PC-3 (cell line): Measurements from ENCODE around the gene XPNPEP3. TPM values are rescaled to one million over a fixed set of nuclear protein-coding genes. Genes with fewer than 3 reads are reported as not detected.

Experiments used
- ATAC-seq: fragments of 200-7000 bp; cut with Tn5 transposase; 2 replicates; pipeline ENCODE4 v1.9.1; 2020; ENCODE audit warnings: mild to moderate bottlenecking, moderate library complexity
- BruUV-seq: library from RNA; stranded (reverse); fragments of 400-500 nt; replicated peaks from 2 replicates; lab custom pipeline; 2021; lab: Mats Ljungman, UMichigan
- CTCF ChIA-PET: fragments of 300-600 bp; sonication (Branson Sonifier 250); formaldehyde crosslinking; loops from one replicate; lab custom pipeline; 2022; ENCODE audit warnings: antibody characterized with exemption; lab: Charles Lee
- POLR2A ChIA-PET: fragments of 300-600 bp; sonication (Branson Sonifier 250); formaldehyde crosslinking; loops from one replicate; lab custom pipeline; 2022; ENCODE audit warnings: antibody characterized with exemption; ENCODE audit not compliant: unreplicated experiment; lab: Charles Lee
- DNase-seq: peaks from one replicate; pipeline ENCODE4 v3.0.0-alpha.2; 2015
- H2AFZ ChIP-seq: fragments of 300-600 bp; sonication (generic); 2 replicates; pipeline ENCODE4 v1.6.0; 2016; ENCODE audit warnings: antibody characterized with exemption, low read length
- H3F3A ChIP-seq: fragments of 300-600 bp; sonication (generic); one replicate; pipeline ENCODE4 v1.6.0; 2017; ENCODE audit warnings: antibody characterized with exemption, low read length, control low read depth, mild to moderate bottlenecking; ENCODE audit not compliant: unreplicated experiment
- H3K27ac ChIP-seq: fragments of 300-600 bp; sonication (generic); 2 replicates; pipeline ENCODE4 v1.5.1; 2016; ENCODE audit warnings: mild to moderate bottlenecking, low read length
- H3K27me3 ChIP-seq: fragments of 300-600 bp; sonication (generic); 2 replicates; pipeline ENCODE4 v1.6.1; 2016; ENCODE audit warnings: low read length, mixed read lengths
- H3K36me3 ChIP-seq: fragments of 300-600 bp; sonication (generic); 2 replicates; pipeline ENCODE4 v1.6.1; 2016; ENCODE audit warnings: low read depth, mixed run types, low read length, mixed read lengths
- H3K4me1 ChIP-seq: fragments of 300-600 bp; sonication (generic); 2 replicates; pipeline ENCODE4 v1.5.1; 2016; ENCODE audit warnings: low read length; ENCODE audit not compliant: insufficient read depth
- H3K4me2 ChIP-seq: fragments of 300-600 bp; sonication (generic); 2 replicates; pipeline ENCODE4 v1.6.0; 2016; ENCODE audit warnings: low read length
- H3K4me3 ChIP-seq: fragments of 300-600 bp; sonication (generic); 2 replicates; pipeline ENCODE4 v1.5.1; 2016; ENCODE audit warnings: mild to moderate bottlenecking, low read length, mixed read lengths
- H3K79me2 ChIP-seq: fragments of 300-600 bp; sonication (generic); 2 replicates; pipeline ENCODE4 v1.6.1; 2017; ENCODE audit warnings: low read length, mixed read lengths
- H3K9ac ChIP-seq: fragments of 300-600 bp; sonication (generic); 2 replicates; pipeline ENCODE4 v1.6.0; 2016; ENCODE audit warnings: mild to moderate bottlenecking, low read length
- H3K9me2 ChIP-seq: fragments of 300-600 bp; sonication (generic); replicated peaks from 2 replicates; pipeline ENCODE4 v1.6.1; 2016; ENCODE audit warnings: mixed run types, low read length, mixed read lengths
- H3K9me3 ChIP-seq: fragments of 300-600 bp; sonication (generic); 2 replicates; pipeline ENCODE4 v1.6.1; 2016; ENCODE audit warnings: low read length, mixed read lengths
- H4K20me1 ChIP-seq: fragments of 300-600 bp; sonication (generic); 2 replicates; pipeline ENCODE4 v1.6.1; 2016; ENCODE audit warnings: low read length, mixed read lengths
- CTCF ChIP-seq: fragments of 300-600 bp; sonication (generic); conservative IDR thresholded peaks from 2 replicates; pipeline ENCODE4 v1.5.1; 2017; ENCODE audit warnings: antibody characterized with exemption, low read depth, mild to moderate bottlenecking, low read length
- EZH2 ChIP-seq: fragments of 300-600 bp; sonication (generic); IDR thresholded peaks from one replicate; pipeline ENCODE4 v1.6.1; 2017; ENCODE audit warnings: antibody characterized with exemption, mild to moderate bottlenecking, low read length; ENCODE audit not compliant: unreplicated experiment
- EZH2phosphoT487 ChIP-seq: fragments of 300-600 bp; sonication (generic); IDR thresholded peaks from 2 replicates; pipeline ENCODE4 v1.6.1; 2018; ENCODE audit warnings: mild to moderate bottlenecking, antibody characterized with exemption, low read length, borderline replicate concordance
- intact Hi-C: fragments of 100-400 bp; cut with micrococcal nuclease; formaldehyde crosslinking; loops from 2 replicates; pipeline ENCODE4 v1.9.0; 2023
- total RNA-seq: library from RNA; depleted of rRNA; stranded (reverse); fragments of >200 nt; gene quantifications from 2 replicates; pipeline ENCODE4 v1.2.3, GENCODE V29; 2014

The XPNPEP3 gene
- total RNA-seq, 1 experiment from 2014 or later: 7.9 TPM

DNA sequence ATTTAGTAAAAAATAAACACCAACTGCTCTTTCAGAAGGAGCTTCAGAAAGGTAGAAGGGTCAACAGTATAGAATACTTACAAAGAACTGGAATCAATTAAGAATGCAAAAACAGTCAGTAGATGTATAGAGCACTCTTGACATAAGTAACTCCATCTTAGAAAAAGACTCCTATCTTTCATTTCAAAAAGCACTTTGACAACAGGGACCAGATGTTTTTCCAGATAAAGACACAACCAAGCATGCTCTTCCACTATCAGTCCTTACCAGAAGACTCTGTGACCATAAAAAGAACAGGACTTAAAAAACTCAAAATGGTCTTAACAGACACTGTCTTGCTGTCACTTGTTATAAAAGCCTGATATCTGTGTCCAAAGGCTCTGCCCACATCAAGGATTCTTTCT lies 43.0 kb upstream of the XPNPEP3 start:
- BruUV-seq: no TSS peak
- ChIA-PET CTCF (no interaction called here), POLR2A (no interaction called here)
- Histone ChIP-seq H3K4me2 (no peak overlapping the region), H4K20me1 (no peaks in the 10 kb centered on the region), H3K4me3 (no peak overlapping the region), H3K79me2 (peaks cover 82% of the 10 kb centered on the region), H3K9me2 (no peaks in the 10 kb centered on the region), H3K27ac (no peak overlapping the region), H3K9me3 (no peaks in the 10 kb centered on the region), H3F3A (no peaks in the 10 kb centered on the region), H3K9ac (no peak overlapping the region), H3K4me1 (peaks cover 12% of the 10 kb centered on the region; the same call in 1 of the 2 replicates), H3K36me3 (no peaks in the 10 kb centered on the region), H3K27me3 (no peaks in the 10 kb centered on the region), H2AFZ (no peak overlapping the region)
- TF ChIP-seq CTCF: no peak
- ATAC-seq (no peak), DNase-seq (no peak)
- intact Hi-C loops: no loop called here

DNA sequence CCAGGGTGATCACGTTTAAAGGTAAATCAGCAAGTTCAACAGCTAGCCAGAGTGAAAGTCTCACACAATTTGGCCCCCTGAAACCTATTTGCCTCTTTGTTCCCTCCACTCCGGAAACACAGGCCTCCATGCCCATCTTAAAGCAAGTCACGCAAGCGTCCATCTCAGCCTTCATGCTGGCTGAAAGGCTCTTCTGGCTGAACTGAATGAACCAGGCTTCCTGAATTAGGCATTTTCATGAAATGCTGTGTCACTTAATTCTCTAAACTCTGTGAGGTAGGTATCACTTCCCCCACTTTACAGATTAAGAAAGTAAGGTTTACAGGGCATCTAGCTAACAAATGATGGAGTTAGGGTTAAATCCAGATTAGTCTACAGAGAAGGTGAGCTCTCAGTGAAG lies 39.2 kb upstream of the XPNPEP3 start:
- BruUV-seq: no TSS peak
- Histone ChIP-seq H3K36me3 (no peaks in the 10 kb centered on the region), H3K4me2 (peak overlapping the region; percentile 96), H3K9me2 (no peaks in the 10 kb centered on the region), H3K79me2 (peaks cover 57% of the 10 kb centered on the region), H3K27me3 (no peaks in the 10 kb centered on the region), H3F3A (peaks cover 4% of the 10 kb centered on the region), H3K27ac (no peak overlapping the region), H3K4me3 (peak overlapping the region; percentile 94), H3K4me1 (peaks cover 21% of the 10 kb centered on the region), H4K20me1 (no peaks in the 10 kb centered on the region), H2AFZ (no peak overlapping the region), H3K9me3 (no peaks in the 10 kb centered on the region), H3K9ac (peak overlapping the region; percentile 93; the same call in 1 of the 2 replicates)
- ATAC-seq: no peak
- intact Hi-C loops: no loop called here
- ChIA-PET POLR2A (no interaction called here), CTCF (no interaction called here)
- no peak for TF ChIP-seq EZH2phosphoT487
- TF ChIP-seq CTCF: no peak
- TF ChIP-seq EZH2: no peak
- no peak for DNase-seq

GRCh38 chr22:40818192-40818746 lies 38.7 kb upstream of the XPNPEP3 start:
- Histone ChIP-seq H3K79me2 (peaks cover 52% of the 10 kb centered on the region), H3K27ac (no peak overlapping the region), H3K4me3 (peak overlapping the region; percentile 94), H3K36me3 (peaks cover under 1% of the 10 kb centered on the region; the same call in 1 of the 2 replicates), H3K27me3 (no peaks in the 10 kb centered on the region), H2AFZ (peak overlapping the region; percentile 98), H3K4me2 (peak overlapping the region; percentile 96), H3K9ac (peak overlapping the region; percentile 93), H3K9me3 (no peaks in the 10 kb centered on the region), H3K4me1 (peaks cover 21% of the 10 kb centered on the region), H3K9me2 (no peaks in the 10 kb centered on the region), H4K20me1 (no peaks in the 10 kb centered on the region), H3F3A (peaks cover 4% of the 10 kb centered on the region)
- ChIA-PET POLR2A (no interaction called here), CTCF (no interaction called here)
- TF ChIP-seq EZH2 (no peak), CTCF (no peak), EZH2phosphoT487 (no peak)
- ATAC-seq: no peak
- DNase-seq: peak; percentile 3
- intact Hi-C loops: no loop called here
- no TSS peak for BruUV-seq
